Astrocyte of the spinal cord (primary cell): ENCODE measurements around the gene SLIT3.

Source experiments
- DNase-seq: peaks from one replicate; pipeline ENCODE4 v3.0.0; 2011; ENCODE audit warnings: low read depth, low spot score
- H3K4me3 ChIP-seq: 2 replicates; pipeline ENCODE4 v1.5.1; 2011; ENCODE audit warnings: low read depth, mild to moderate bottlenecking, low read length, moderate library complexity
- in situ Hi-C: cut with HindIII; loops from 2 replicates; pipeline ENCODE4 v1.10.0; 2017; ENCODE audit warnings: low sequenced_read_pairs
- TF ChIP-seq, protein P1 (sequence below): IDR thresholded peaks from 2 replicates; pipeline ENCODE4 v1.5.1; 2012; ENCODE audit warnings: low read depth, mild to moderate bottlenecking, low read length, inconsistent platforms

The SLIT3 gene

DNA sequence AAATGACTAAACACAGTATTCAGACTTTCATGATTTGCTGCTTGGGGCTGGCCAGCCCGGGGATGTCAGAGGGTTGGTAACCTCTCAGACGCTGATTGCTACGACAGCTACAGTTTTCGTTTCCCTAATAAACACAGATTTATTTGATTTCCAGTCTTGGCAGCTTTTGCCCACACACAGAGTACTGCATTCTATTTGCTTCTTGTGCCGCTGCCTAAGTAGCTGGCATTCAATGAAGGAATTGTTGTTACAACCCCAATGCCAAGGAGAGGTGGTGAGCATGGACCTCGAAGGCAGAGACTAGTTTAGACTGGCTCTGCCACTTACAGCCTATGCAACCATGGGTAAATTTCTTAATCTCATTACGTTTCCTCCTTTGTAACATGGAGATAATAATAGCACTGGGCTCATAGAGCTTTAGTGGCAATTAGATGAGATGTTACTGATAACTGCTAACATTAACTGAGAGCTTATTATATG is 474.7 kb downstream of the SLIT3 start:
- in situ Hi-C loops: no loop called here

DNA sequence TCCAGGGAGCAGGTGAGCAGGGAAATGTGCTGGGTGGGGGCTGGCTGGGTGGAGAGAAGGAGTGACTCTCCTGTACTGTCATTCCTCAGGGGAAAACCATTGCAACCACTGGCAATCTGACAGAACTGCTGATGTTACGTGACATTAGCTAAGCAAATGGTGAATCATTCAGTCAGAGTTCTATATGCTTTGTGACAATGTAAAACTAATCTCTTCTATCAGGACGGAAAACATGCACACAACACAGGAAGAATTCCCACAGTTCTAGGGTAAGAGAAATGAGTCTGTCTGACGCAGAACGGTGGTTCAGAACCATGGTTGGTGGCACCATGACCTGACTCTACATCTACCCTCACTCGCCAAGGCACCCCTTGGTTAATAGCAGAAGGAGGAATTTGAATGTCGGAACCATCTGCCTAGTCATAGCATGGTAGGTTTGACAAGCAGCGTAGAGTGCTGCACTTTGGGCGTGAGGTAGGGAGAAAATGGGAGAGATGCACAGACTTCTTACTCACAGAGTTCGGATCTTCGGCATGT is 478.1 kb downstream of the SLIT3 start:
- no peak for DNase-seq
- TF ChIP-seq, protein P1, sequence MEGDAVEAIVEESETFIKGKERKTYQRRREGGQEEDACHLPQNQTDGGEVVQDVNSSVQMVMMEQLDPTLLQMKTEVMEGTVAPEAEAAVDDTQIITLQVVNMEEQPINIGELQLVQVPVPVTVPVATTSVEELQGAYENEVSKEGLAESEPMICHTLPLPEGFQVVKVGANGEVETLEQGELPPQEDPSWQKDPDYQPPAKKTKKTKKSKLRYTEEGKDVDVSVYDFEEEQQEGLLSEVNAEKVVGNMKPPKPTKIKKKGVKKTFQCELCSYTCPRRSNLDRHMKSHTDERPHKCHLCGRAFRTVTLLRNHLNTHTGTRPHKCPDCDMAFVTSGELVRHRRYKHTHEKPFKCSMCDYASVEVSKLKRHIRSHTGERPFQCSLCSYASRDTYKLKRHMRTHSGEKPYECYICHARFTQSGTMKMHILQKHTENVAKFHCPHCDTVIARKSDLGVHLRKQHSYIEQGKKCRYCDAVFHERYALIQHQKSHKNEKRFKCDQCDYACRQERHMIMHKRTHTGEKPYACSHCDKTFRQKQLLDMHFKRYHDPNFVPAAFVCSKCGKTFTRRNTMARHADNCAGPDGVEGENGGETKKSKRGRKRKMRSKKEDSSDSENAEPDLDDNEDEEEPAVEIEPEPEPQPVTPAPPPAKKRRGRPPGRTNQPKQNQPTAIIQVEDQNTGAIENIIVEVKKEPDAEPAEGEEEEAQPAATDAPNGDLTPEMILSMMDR: no peak
- no peak overlapping the region for H3K4me3 ChIP-seq
- in situ Hi-C loops: no loop called here

More for the DNA sequence above, 474.7 kb downstream of the SLIT3 start:
- DNase-seq: no peak
- TF ChIP-seq, protein P1: no peak
- H3K4me3 ChIP-seq: no peak overlapping the region

DNA sequence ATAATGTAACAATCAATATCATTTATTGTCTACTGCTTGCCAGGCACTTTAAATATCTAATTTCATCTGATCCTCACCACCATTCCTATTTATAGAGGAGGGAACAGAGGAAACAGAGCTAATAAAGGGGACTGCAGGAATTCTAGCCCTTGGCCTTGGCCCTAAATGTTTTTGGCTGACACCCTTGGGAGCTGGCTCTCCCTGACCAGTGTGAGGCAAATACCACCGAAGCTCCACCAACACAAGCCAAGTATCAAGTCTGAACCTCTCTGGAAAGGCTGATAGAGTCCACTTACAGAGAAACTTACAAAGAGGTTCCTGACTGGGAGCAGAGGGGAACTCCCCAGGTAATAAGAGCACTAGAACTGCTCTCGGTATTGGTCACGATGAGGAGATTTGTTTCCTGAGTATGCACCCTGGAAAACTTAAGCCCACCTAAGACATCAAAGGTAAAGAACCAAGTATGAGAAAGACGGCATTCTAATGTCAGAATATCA is 478.6 kb downstream of the SLIT3 start:
- no peak overlapping the region for H3K4me3 ChIP-seq
- TF ChIP-seq, protein P1: no peak
- in situ Hi-C loops: no loop called here
- DNase-seq: no peak

DNA sequence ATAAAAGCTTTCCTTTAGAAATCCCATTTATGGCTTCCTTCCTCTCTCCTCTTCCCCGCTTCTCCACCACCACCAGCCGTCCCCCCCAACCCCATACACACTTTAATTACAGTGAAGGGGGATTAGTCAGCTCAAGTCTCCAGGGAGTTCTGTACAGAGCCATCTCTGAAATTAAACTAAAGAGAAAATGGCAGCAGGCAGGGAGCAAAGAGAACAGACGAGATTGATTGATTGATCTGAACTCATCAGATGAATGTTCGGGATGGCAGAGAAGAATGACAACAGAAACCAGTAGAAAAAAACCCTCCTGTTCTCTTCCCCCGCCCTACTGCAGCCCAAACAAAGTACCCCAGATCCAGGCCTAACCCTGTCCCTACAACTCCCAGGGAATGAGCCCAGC is 480.1 kb downstream of the SLIT3 start:
- in situ Hi-C loops: no loop called here
- DNase-seq: no peak
- TF ChIP-seq, protein P1: no peak
- no peak overlapping the region for H3K4me3 ChIP-seq

DNA sequence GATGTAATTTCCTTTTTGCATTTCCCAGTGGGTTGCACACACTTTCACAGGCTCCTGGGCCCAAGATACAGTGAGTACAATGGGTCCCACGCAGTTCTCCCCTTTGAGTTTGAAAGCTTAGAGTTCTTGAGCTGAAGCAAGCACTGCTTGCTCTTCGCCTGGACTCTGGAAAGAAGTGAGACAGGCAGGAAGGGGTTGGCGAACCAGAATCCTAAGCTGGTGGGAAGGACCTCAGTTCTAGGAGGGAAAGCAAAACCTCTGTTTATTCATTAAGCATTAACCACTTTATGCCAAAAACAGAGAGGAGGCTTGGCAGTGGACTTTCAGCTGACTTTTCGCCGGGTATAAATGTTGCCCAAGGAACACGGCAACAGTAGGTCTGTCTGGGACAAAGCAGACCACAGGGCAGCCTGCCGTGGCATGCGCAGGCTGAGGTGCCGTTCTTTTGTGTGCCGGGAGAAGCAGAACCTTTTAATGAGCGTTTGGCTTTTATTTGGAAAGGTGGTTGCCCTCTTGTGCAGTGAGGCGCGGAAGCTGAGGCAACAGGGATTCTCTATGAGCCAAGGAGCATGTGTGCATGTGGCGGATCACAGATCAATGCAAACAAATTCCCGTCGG is 481.8 kb downstream of the SLIT3 start:
- TF ChIP-seq, protein P1: no peak
- in situ Hi-C loops: no loop called here
- DNase-seq: no peak
- H3K4me3 ChIP-seq: no peak overlapping the region

DNA sequence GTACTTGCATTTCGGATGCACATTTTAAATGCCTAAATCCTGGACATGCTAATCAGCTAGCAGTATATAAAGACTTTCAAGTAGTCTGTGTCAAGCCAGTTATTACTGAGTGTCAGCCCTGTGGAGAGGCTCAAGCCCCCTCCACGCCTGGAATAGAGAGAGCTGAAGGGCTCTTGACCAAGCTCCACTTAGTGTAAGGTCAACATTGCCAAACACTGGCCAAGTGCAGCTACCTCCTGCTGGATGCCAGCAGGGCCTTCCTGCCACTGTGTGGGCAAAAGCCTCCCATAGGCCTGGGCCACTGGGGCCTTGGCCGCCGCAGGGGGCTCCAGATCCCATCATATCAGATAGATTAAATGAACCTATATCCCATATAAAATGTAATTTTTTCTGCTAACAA is 482.4 kb downstream of the SLIT3 start:
- in situ Hi-C loops: no loop called here
- no peak for DNase-seq
- H3K4me3 ChIP-seq: no peak overlapping the region
- TF ChIP-seq, protein P1: no peak
